LNCAP (cell line): ENCODE results near the gene STMN1.

Source experiments
- TF ChIP-seq, protein P1 (sequence below): fragments of 450-650 bp; IDR thresholded peaks from 2 replicates; pipeline ENCODE4 v1.5.1; 2017; ENCODE audit warnings: mild to moderate bottlenecking

Gene STMN1

DNA sequence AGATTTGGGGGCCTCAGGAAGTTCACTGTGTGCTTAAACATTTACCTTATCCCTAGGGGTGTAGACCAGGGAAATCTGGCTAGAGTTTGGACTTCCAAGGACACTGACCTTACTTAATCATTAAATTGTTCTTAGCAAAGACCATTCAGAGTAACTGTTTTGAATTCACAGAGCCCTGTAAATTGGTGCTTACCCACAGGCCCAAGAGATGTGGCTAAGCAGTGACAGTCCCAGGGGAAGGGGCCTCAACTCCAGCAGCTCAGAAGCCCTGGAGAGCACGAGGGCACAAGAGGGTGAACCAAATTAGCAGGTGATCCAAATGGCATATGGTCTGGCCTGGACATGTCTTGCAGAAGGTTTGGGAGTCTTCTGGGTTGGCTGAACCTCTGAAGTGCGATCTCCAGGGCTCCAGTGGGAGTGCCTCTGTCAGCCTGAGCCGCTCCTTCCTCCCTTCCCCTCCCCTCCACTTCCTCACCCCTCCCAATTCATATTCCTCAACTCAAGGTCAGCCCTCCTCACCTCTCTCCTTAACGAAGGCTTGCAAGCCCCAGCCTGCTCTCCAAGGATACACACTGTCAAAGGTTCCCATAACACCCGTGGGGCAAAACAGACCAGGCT is 35.0 kb downstream of the STMN1 start:
- TF ChIP-seq, protein P1, sequence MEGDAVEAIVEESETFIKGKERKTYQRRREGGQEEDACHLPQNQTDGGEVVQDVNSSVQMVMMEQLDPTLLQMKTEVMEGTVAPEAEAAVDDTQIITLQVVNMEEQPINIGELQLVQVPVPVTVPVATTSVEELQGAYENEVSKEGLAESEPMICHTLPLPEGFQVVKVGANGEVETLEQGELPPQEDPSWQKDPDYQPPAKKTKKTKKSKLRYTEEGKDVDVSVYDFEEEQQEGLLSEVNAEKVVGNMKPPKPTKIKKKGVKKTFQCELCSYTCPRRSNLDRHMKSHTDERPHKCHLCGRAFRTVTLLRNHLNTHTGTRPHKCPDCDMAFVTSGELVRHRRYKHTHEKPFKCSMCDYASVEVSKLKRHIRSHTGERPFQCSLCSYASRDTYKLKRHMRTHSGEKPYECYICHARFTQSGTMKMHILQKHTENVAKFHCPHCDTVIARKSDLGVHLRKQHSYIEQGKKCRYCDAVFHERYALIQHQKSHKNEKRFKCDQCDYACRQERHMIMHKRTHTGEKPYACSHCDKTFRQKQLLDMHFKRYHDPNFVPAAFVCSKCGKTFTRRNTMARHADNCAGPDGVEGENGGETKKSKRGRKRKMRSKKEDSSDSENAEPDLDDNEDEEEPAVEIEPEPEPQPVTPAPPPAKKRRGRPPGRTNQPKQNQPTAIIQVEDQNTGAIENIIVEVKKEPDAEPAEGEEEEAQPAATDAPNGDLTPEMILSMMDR: no peak

DNA sequence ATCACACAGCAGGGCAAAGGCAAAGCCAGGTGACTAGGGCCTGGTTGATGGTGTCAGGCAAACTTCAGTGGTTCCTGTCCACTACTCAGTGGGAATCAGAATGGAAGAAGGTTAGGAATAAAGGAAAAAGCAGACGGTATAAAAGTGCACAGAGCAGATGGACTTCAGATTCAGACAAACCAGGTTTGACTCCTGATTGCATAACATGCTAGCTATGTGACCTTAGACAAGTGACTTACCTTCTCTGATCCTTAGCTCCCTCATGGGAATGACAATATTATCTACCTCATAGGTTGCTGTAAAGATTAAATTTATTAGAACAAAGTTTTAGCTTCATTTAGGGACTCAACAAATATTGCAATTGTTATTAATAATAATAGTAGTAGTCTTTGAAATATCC is 35.6 kb downstream of the STMN1 start:
- TF ChIP-seq, protein P1: no peak

DNA sequence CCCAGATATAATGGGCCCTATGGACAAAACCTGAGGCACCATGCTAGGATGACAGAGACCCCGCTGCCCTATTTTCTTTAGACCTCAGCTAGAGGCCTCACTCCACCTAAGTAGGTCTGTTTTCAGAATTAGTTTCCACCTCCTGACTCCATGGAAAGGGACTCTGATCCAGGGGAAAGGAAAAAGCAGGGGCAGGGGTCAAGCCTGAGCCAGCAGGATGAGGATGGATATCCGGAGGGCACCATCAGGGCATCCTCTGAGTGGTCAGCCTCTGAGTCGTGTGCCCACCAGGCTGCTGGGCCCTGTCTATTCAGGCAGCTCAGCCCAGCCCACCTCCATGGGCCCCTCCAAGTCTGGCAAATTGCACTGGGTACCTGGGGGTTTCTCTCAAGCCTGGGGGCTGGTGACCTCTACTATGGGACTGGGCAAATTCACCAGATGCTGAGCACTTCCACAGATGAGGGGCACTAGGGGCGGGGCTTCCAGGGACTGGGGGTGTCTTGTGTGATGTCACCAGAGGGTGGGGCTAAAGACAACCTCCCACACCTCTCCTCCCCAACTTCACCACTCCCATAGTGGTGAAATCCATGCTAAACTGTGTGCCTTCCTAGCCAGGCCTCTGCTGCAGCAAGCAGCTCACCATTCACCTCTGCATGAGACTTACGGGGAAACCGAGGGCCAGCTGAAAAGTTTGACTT is 36.2 kb downstream of the STMN1 start:
- TF ChIP-seq, protein P1: no peak

DNA sequence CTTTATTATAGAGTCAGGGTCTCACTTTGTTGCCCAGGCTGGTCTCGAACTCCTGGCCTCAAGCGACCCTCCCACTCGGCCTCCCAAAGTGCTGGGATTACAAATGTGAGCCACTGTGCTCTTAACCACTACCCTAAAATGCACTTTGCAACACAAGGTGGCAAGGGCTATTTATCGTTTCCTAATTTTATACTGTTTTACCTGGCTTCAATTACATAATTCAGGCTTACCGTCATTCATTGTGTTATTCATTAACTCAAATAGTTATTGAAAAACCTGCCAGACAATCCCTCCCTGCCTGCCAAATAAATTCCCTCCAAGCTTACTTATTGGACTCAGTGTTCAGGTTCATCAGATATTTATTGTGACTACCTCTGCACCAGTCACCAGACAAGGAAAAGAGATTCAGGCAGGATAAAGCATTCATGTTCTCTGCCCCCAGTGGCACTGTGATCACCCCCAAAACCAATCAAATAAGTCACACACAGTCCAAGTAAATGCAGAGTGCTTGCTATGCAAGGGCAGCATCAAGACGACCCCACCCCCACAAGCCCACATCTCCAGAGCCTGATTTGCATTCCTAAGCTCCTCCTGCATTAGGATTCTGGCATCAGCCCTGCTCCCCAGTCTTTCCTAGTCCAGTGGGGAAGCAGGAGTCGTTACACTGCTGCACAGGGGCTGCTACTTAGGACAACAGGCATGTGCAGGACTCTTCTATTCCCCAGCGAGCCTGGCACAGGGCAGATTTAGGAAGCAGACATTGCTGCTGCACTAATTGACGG is 38.8 kb downstream of the STMN1 start:
- TF ChIP-seq, protein P1: no peak

DNA sequence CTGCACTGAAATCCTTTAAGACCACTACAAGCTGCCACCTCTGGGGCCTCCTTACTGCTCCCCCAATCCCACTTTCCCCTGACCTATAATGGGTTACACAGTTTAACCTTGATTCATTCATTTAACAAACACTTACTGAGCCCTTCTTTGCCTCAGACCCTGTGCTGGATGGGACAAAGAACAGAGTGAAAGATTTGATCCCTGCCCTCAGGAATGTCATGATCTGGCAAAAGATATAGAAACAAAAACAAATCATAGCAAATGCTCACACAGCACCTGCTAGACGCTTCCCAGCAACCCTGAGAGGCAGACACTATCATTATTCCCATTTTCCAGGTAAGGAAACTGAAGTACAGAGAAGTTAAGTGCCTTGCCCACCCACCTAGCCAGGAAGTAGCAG is 39.9 kb downstream of the STMN1 start:
- TF ChIP-seq, protein P1: no peak

DNA sequence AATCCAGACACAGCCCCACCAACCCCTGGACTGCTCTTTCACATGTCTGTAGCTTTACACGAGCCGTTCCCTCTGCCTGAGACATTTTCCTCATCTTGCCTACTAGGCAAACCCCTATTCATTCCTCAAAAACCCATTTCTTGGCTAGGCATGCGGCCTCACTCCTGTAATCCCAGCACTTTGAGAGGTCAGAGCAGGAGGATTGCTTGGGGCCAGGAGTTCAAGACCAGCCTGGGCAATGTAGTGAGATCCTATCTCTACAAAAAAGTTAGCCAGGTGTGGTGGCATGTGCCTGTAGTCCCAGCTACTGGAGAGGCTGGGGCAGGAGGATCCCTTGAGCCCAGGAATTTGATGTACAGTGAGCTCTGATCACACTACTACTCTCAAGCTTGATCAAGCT is 41.8 kb downstream of the STMN1 start:
- TF ChIP-seq, protein P1: no peak

DNA sequence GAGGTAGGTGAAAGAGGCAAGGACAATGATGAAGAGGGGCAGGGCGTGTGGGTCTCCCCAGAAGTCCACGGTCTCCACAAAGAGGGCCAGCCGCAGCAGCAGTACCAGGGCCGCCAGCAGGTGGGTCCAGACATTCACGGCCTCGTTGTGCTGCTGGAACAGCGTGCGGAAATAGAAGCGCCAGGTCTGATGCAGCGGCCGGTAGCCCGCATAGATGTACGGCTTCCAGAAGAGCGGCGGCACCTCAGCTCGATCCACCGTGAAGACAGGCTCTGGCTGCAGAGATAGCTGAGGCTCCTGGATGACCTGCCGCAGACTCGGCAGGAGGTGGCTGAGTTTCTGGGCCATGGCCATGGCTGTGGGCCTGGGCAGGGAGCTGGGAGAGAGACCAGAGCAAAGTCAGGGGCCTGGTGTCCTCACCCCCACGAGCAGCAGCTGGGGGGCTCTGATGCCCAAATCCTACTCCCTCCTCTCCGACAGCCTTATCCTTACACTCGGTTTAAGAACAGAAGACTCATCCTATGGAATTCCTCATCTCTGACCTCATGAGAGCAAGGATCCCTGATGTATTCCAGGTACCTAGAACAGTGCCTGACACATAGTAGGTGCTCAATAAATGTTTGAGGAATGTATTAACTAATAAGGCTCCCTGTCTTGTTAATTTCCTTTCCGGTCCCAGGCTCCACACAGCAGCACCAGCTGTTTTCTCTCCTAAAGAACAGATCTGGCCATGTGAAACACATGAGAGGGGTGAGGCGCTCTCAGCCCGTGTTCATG is 42.5 kb downstream of the STMN1 start:
- TF ChIP-seq, protein P1: no peak
